ENCODE data around the gene LBH.

DNA sequence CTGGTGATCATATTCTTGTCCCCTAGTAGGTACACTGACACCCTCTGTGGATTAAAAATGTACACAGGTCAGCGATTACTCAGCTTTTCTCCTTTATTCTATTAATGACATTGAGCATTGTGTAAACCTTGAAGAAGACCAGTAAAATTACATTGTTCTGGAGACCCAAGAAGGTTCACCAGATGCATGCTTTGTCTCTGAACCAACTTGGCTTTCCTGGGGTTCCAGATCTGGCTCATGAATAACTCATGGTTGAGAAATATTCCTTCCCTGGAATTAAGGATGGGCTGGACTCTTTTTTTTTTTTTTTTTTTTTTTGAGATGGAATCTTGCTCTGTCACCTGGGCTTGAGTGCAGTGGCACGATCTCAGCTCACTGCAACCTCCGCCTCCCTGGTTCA is 11.9 kb downstream of the LBH start:
- TF ChIP-seq TCF12 (IDR thresholded peaks at IDR 0.05; ENCODE audit: low read depth): no peak
- no peak for TF ChIP-seq ZBTB7A (IDR thresholded peaks at IDR 0.05; ENCODE audit: low read depth)
- TF ChIP-seq EP300 (IDR thresholded peaks at IDR 0.05; ENCODE audit: borderline replicate concordance): no peak
- TF ChIP-seq, protein P1, sequence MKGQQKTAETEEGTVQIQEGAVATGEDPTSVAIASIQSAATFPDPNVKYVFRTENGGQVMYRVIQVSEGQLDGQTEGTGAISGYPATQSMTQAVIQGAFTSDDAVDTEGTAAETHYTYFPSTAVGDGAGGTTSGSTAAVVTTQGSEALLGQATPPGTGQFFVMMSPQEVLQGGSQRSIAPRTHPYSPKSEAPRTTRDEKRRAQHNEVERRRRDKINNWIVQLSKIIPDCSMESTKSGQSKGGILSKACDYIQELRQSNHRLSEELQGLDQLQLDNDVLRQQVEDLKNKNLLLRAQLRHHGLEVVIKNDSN (IDR thresholded peaks at IDR 0.05): no peak
- TF ChIP-seq TAF1 (IDR thresholded peaks at IDR 0.05; ENCODE audit: low read depth): no peak
- TF ChIP-seq FOXM1 (IDR thresholded peaks at IDR 0.05; ENCODE audit: borderline replicate concordance, low read depth): no peak
- TF ChIP-seq, protein P2, sequence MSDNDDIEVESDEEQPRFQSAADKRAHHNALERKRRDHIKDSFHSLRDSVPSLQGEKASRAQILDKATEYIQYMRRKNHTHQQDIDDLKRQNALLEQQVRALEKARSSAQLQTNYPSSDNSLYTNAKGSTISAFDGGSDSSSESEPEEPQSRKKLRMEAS (IDR thresholded peaks at IDR 0.05): no peak
- TF ChIP-seq CEBPB (IDR thresholded peaks at IDR 0.05): no peak
- no peak for TF ChIP-seq YY1 (IDR thresholded peaks at IDR 0.05; ENCODE audit: low read depth)
- TF ChIP-seq EGR1 (IDR thresholded peaks at IDR 0.05): no peak
- TF ChIP-seq TEAD4 (IDR thresholded peaks at IDR 0.05): no peak
- no peak for TF ChIP-seq RAD21 (IDR thresholded peaks at IDR 0.05; ENCODE audit: low read depth)
- TF ChIP-seq, protein P3, sequence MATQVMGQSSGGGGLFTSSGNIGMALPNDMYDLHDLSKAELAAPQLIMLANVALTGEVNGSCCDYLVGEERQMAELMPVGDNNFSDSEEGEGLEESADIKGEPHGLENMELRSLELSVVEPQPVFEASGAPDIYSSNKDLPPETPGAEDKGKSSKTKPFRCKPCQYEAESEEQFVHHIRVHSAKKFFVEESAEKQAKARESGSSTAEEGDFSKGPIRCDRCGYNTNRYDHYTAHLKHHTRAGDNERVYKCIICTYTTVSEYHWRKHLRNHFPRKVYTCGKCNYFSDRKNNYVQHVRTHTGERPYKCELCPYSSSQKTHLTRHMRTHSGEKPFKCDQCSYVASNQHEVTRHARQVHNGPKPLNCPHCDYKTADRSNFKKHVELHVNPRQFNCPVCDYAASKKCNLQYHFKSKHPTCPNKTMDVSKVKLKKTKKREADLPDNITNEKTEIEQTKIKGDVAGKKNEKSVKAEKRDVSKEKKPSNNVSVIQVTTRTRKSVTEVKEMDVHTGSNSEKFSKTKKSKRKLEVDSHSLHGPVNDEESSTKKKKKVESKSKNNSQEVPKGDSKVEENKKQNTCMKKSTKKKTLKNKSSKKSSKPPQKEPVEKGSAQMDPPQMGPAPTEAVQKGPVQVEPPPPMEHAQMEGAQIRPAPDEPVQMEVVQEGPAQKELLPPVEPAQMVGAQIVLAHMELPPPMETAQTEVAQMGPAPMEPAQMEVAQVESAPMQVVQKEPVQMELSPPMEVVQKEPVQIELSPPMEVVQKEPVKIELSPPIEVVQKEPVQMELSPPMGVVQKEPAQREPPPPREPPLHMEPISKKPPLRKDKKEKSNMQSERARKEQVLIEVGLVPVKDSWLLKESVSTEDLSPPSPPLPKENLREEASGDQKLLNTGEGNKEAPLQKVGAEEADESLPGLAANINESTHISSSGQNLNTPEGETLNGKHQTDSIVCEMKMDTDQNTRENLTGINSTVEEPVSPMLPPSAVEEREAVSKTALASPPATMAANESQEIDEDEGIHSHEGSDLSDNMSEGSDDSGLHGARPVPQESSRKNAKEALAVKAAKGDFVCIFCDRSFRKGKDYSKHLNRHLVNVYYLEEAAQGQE (IDR thresholded peaks at IDR 0.05; ENCODE audit: low read depth): no peak
- no peak for TF ChIP-seq CREB1 (IDR thresholded peaks at IDR 0.05; ENCODE audit: low read depth)

Data from Ishikawa (cell line).